ENCODE measurements around the gene ARHGAP6.
A peak's percentile ranks its signal among the peaks of the same experiment; 100 is the strongest.

The ARHGAP6 gene

GRCh38 chrX:11355259-11355909 lies 310.3 kb downstream of the ARHGAP6 start:
- in situ Hi-C loops (cut with MboI; ENCODE audit: low pct_unique_long_range_greater_than_20kb, low sequenced_read_pairs): no loop called here
- DNase-seq: no peak

DNA sequence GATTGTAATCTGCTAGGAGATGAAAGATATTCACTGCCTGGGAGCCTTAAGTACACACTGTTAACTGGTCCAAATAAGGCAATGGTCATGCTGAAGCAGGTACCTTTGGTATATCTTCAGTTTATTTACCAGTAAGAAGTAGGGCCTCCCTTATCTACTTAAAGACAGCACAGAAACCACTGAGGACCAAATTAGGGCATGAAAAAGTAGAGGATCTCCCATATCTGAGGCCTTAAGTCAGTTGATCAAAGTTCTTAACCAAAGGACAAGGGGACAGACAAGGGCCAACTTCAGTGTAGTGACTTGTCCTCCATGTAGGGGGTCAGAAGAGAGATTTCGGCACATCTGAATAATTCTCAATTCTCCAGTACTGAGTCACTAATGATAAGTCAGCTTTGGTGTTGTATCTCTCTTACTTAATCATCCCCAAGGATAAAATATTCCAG lies 313.4 kb downstream of the ARHGAP6 start:
- DNase-seq: no peak
- in situ Hi-C loops (cut with MboI; ENCODE audit: low pct_unique_long_range_greater_than_20kb, low sequenced_read_pairs): no loop called here

DNA sequence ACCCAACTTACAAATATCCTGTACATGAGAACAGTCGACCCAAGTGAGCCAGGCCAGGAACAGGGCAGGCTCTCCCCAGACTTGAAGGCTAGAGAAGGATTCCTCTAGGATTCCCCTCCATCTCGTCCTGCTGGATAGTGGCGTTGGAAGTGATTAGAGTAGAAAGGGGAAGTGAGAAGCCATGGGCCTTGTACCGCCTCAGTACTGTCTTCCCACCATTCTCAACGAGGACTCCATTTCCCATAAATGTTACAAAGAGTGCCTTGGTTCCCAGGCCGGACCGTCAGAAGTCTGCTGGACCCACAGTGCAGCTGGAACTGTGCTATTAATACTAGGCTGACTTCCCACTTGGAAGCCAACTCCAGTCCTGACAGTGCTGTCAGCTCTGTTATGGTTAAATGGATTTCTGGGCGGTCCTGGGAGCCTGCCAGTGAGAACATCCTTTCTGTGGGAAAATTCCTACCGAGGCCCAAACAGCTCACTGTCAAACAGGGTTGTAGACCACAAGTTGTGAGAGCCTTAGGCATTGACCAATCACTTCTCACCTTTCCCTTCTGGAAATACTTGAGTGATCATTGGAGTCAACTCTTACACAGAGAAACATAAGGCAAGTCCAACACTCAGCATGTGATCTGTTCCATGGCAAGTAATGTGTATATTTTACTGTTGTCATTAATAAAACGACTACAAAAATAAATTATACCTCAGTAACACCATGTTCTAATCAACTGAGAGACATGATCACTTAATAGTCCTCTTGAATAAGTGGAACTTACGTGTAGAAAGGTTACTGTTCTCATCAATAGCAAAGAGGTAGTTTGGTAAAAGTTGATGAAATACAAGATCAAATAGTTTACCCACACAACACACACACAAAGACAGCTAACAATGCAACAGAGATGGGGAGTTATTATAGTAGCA lies 314.1 kb downstream of the ARHGAP6 start:
- in situ Hi-C loops (cut with MboI; ENCODE audit: low pct_unique_long_range_greater_than_20kb, low sequenced_read_pairs): no loop called here
- DNase-seq: peak; percentile 14

DNA sequence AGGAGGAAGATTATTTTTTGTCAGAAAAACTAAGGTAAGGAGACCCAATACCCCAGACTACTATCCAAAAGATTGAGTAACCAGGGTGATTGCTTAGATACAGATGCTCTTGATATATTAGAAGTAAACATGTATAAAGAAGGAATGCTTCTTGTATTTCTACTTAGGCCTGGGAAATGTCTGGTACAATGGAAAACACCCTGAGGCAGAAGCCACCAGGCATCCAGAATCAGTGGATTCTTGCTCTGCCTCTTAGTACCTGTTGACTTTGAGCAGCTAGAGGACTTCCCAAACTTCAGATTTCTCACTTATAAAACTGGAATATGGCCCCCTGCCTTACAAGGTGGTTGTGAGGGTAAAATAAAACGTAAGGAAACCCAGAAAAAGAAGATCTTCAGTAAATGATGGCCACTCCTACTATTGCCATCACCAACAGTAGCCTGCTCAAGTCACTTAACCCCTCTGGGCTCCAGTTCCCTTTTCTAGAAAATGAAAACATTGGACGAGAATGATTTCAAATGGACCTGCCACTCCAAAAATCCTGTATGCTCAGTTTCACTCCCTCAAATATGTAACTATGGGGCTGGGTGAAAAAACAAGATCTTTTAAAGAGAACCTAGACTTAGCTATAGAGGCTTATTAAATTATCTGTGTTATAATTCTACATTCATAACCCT lies 315.9 kb downstream of the ARHGAP6 start:
- in situ Hi-C loops (cut with MboI; ENCODE audit: low pct_unique_long_range_greater_than_20kb, low sequenced_read_pairs): no loop called here
- no peak for DNase-seq

- DNase-seq: no peak
- in situ Hi-C loops (cut with MboI; ENCODE audit: low pct_unique_long_range_greater_than_20kb, low sequenced_read_pairs): no loop called here
Measured at GRCh38 chrX:11349020-11349419, 316.7 kb downstream of the ARHGAP6 start.

- in situ Hi-C loops (cut with MboI; ENCODE audit: low pct_unique_long_range_greater_than_20kb, low sequenced_read_pairs): no loop called here
- no peak for DNase-seq
Measured at GRCh38 chrX:11347300-11347699, 318.4 kb downstream of the ARHGAP6 start.

- in situ Hi-C loops (cut with MboI; ENCODE audit: low pct_unique_long_range_greater_than_20kb, low sequenced_read_pairs): no loop called here
- no peak for DNase-seq
Measured at GRCh38 chrX:11346121-11346682, 319.5 kb downstream of the ARHGAP6 start.

DNA sequence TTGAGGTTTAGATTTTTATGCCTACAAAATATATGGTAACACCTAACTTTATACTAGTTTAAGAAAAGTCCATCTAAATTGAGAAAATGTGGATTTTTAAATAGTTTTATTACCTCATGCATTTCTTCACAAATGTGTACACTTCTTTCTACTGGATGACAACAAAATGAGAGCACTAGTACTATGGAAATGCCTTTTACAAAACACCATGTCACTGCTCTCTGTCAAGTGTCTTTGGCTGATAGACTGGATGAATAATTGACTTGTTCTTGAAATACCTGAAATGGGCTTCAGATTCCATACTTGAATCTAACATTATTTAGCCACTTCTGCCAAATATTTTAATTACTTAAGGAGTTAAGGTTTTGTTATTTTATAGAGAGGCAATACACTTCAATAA lies 323.0 kb downstream of the ARHGAP6 start:
- in situ Hi-C loops (cut with MboI; ENCODE audit: low pct_unique_long_range_greater_than_20kb, low sequenced_read_pairs): no loop called here

GRCh38 chrX:11341274-11342201 lies 324.2 kb downstream of the ARHGAP6 start:
- DNase-seq: peak; percentile 64

More for the DNA sequence above, 323.0 kb downstream of the ARHGAP6 start:
- DNase-seq: no peak

GRCh38 chrX:11337292-11338009 lies 328.3 kb downstream of the ARHGAP6 start:
- in situ Hi-C loops (cut with MboI; ENCODE audit: low pct_unique_long_range_greater_than_20kb, low sequenced_read_pairs): no loop called here
- DNase-seq: no peak

More at GRCh38 chrX:11341274-11342201, 324.2 kb downstream of the ARHGAP6 start:
- in situ Hi-C loops (cut with MboI; ENCODE audit: low pct_unique_long_range_greater_than_20kb, low sequenced_read_pairs): no loop called here

DNA sequence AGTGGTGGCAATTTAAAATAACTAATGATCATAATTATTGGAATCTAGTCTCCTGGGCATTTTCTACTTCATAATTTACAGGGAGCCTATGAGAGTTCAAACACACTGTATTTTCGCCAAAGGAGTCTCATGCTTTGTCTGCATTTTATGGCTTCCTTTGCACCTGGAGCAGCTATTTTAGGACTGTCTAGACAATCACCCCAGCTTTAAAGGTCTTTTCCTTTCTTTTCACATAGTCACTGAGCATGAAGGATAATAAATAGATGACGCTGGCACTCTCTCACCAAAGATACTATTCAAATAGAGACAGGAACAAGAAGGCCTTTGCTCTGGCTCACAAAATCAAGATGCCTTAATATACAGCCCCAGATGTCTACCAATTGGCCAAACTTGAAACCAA lies 329.5 kb downstream of the ARHGAP6 start:
- DNase-seq: no peak
- in situ Hi-C loops (cut with MboI; ENCODE audit: low pct_unique_long_range_greater_than_20kb, low sequenced_read_pairs): no loop called here

DNA sequence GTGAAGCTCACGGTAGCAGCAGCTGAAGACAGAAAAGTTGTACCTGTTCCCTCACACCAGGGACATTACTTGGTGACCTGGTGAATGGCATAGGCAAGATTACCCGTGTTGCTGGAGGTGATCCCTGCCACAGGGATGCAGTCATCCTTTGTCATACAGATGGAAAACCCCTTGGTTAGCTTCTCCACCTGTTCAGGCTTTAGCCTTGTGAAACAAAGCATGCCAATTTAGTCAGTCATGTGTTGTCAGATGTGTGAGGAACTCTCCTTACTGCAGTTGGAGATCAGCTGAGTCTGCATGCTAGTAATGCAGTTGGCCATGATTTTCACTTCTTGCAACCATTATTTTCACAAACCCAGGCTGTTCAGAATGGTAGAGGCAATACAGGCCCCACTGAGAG lies 331.6 kb downstream of the ARHGAP6 start:
- no peak for DNase-seq
- in situ Hi-C loops (cut with MboI; ENCODE audit: low pct_unique_long_range_greater_than_20kb, low sequenced_read_pairs): no loop called here

GRCh38 chrX:11331788-11332187 lies 333.9 kb downstream of the ARHGAP6 start:
- in situ Hi-C loops (cut with MboI; ENCODE audit: low pct_unique_long_range_greater_than_20kb, low sequenced_read_pairs): no loop called here
- no peak for DNase-seq

DNA sequence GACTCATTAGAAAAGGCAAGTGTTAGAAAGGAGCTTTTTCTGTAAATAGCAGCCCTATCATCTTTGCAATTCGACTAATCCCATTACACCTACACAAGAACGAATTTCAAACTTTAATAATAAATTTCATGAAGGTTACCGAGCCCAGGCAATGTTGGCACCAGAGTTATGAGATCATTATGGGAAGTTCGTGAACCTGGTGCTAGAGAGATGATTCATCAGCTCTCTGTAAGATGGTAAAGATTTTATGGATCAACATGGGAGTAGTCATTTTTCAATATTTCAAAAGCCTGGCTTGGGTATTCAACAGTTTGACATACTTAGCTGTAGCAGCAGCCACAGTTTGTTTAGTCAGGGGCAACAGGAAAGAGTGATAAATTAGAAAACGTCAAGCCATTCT lies 336.7 kb downstream of the ARHGAP6 start:
- no peak for DNase-seq
- in situ Hi-C loops (cut with MboI; ENCODE audit: low pct_unique_long_range_greater_than_20kb, low sequenced_read_pairs): no loop called here

DNA sequence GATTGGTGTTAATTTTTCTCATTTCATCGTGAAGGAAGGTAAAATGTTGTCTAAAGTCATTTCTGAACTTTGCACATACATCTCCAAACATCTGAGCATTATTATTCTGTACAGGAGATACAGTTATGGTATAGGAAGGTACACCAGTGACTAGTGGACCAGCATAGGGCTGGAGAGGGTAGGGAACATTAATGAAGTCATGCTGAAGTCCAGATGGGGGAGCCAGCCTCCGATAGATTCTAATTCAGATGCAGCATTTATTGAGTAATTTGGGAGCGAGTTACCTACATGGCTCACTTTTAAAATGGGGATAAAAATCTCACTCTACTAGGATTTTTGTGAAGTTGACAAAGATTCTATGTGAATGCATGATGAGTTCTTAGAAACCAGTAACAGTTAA lies 337.6 kb downstream of the ARHGAP6 start:
- in situ Hi-C loops (cut with MboI; ENCODE audit: low pct_unique_long_range_greater_than_20kb, low sequenced_read_pairs): no loop called here
- no peak for DNase-seq

DNA sequence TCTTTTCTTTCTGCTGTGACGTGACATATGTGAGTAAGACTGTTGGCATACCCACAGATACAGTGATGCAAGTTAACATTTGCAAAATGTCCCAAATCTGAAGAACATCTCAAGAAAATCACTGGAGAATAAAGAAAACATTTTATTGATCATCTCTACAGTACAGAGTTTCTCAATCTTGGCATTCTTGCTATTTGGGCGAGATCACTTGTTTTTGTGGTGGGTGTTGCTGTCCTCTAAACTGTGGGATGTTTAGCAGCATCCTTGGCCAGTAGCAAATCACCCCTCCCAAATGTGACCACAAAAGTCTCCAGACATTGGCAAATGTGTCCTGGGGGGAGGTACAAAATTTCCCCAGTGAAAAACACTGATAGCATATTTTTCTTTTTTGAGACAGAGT lies 343.7 kb downstream of the ARHGAP6 start:
- no peak for DNase-seq
- in situ Hi-C loops (cut with MboI; ENCODE audit: low pct_unique_long_range_greater_than_20kb, low sequenced_read_pairs): no loop called here

GRCh38 chrX:11319806-11320520 lies 345.8 kb downstream of the ARHGAP6 start:
- in situ Hi-C loops (cut with MboI; ENCODE audit: low pct_unique_long_range_greater_than_20kb, low sequenced_read_pairs): no loop called here
- DNase-seq: no peak

All from KBM-7 (cell line).